Astrocyte (in vitro differentiated cells and primary cell): ENCODE data around the gene MTARC2. TPM values are rescaled to one million over a fixed set of nuclear protein-coding genes. Genes with fewer than 3 reads are reported as not detected.

Source experiments
- DNase-seq: peaks from one replicate; pipeline ENCODE4 v3.0.0-alpha.2; 2010; ENCODE audit warnings: low read depth
- FAIRE-seq: peaks from 2 replicates; lab custom pipeline; 2011; peaks lifted over from hg19 to GRCh38; lab: Jason Lieb, UNC
- H2AFZ ChIP-seq: 2 replicates; pipeline ENCODE4 v1.6.0; 2012; ENCODE audit warnings: low read depth, low read length, inconsistent platforms
- H3K27ac ChIP-seq: 2 replicates; pipeline ENCODE4 v1.5.1; 2011; ENCODE audit warnings: low read depth, low read length, inconsistent platforms
- H3K27me3 ChIP-seq: 2 replicates; pipeline ENCODE4 v1.6.0; 2011; ENCODE audit warnings: low read length, inconsistent platforms; ENCODE audit not compliant: insufficient read depth
- H3K36me3 ChIP-seq: 2 replicates; pipeline ENCODE4 v1.5.1; 2011; ENCODE audit warnings: low read length, inconsistent platforms; ENCODE audit not compliant: insufficient read depth
- H3K4me1 ChIP-seq: 2 replicates; pipeline ENCODE4 v1.5.1; 2011; ENCODE audit warnings: low read length, inconsistent platforms; ENCODE audit not compliant: insufficient read depth
- H3K4me2 ChIP-seq: 2 replicates; pipeline ENCODE4 v1.6.0; 2012; ENCODE audit warnings: low read length, inconsistent platforms
- H3K4me3 ChIP-seq: 2 replicates; pipeline ENCODE4 v1.5.1; 2011; ENCODE audit warnings: low read depth, mild to moderate bottlenecking, low read length, inconsistent platforms; ENCODE audit not compliant: insufficient read depth
- H3K79me2 ChIP-seq: 2 replicates; pipeline ENCODE4 v1.6.0; 2012; ENCODE audit warnings: mild to moderate bottlenecking, low read length, inconsistent platforms; ENCODE audit not compliant: insufficient read depth
- H3K9ac ChIP-seq: 2 replicates; pipeline ENCODE4 v1.6.0; 2012; ENCODE audit warnings: mild to moderate bottlenecking, low read length, inconsistent platforms
- H3K9me3 ChIP-seq: 2 replicates; pipeline ENCODE4 v1.5.1; 2012; ENCODE audit warnings: low read depth, mild to moderate bottlenecking, low read length, inconsistent platforms; ENCODE audit not compliant: insufficient read depth
- H4K20me1 ChIP-seq: 2 replicates; pipeline ENCODE4 v1.6.0; 2012; ENCODE audit warnings: low read length, inconsistent platforms; ENCODE audit not compliant: insufficient read depth
- H3K27ac Mint-ChIP-seq: one replicate; pipeline ENCODE4 v1.8.0; 2021; ENCODE audit warnings: mild to moderate bottlenecking, mixed read lengths; ENCODE audit not compliant: unreplicated experiment
- H3K27me3 Mint-ChIP-seq: one replicate; pipeline ENCODE4 v1.8.0; 2021; ENCODE audit warnings: low read depth, mixed read lengths; ENCODE audit not compliant: unreplicated experiment
- H3K36me3 Mint-ChIP-seq: one replicate; pipeline ENCODE4 v1.8.0; 2021; ENCODE audit warnings: low read depth, mixed read lengths; ENCODE audit not compliant: unreplicated experiment
- H3K4me1 Mint-ChIP-seq: one replicate; pipeline ENCODE4 v1.8.0; 2021; ENCODE audit warnings: low read depth, mixed read lengths; ENCODE audit not compliant: unreplicated experiment
- H3K4me3 Mint-ChIP-seq: one replicate; pipeline ENCODE4 v1.8.0; 2021; ENCODE audit warnings: mild to moderate bottlenecking, moderate library complexity, mixed read lengths; ENCODE audit not compliant: unreplicated experiment
- H3K9me3 Mint-ChIP-seq: one replicate; pipeline ENCODE4 v1.8.0; 2021; ENCODE audit warnings: mild to moderate bottlenecking, mixed read lengths; ENCODE audit not compliant: unreplicated experiment
- EZH2 ChIP-seq: IDR thresholded peaks from 2 replicates; pipeline ENCODE4 v1.6.1; 2012; ENCODE audit warnings: mild to moderate bottlenecking, low read length, inconsistent platforms; ENCODE audit not compliant: insufficient read depth
- total RNA-seq: library from RNA; stranded (reverse); gene quantifications from 2 replicates; pipeline ENCODE4 v1.2.1, GENCODE V29; 2021
- TF ChIP-seq, protein P1 (sequence below): IDR thresholded peaks from 2 replicates; pipeline ENCODE4 v1.5.1; 2011; ENCODE audit warnings: low read depth, mild to moderate bottlenecking, inconsistent platforms, low read length, moderate library complexity; ENCODE audit not compliant: insufficient read depth

The MTARC2 gene
- total RNA-seq, 1 donor from 2014 or later, result 3.1 TPM

DNA sequence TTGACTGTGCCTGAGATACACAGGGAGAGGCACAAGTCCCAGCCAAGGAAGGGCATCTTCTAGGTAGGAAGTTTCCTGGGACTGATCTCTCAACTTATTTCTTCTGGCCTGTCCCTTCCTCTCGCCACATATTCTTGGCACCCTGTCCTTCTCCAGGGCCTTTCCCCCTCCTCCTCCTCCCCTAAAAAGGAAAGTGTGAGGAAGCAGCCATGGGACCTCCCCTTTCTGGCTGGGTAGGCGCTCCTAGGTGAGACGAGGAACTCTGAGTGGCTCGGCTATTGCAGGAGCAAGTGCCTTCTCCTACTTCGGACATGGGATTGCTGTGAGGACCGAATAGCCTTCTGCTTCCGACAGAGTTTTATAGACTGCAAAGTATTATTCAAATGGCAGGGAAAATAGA, 15.5 kb upstream of the MTARC2 start:
- Histone ChIP-seq H4K20me1 (no peaks in the 10 kb centered on the region), H3K27ac (no peak overlapping the region), H3K9ac (no peak overlapping the region), H3K27me3 (no peaks in the 10 kb centered on the region), H3K4me2 (peak overlapping the region; percentile 57), H2AFZ (peak overlapping the region; percentile 20), H3K4me1 (peaks cover 16% of the 10 kb centered on the region), H3K79me2 (no peaks in the 10 kb centered on the region), H3K4me3 (peak overlapping the region; percentile 11), H3K36me3 (no peaks in the 10 kb centered on the region), H3K9me3 (no peaks in the 10 kb centered on the region)
- Mint-ChIP-seq H3K36me3 (no peaks in the 10 kb centered on the region), H3K4me3 (no peak overlapping the region), H3K4me1 (peaks cover 15% of the 10 kb centered on the region), H3K27ac (no peak overlapping the region), H3K27me3 (no peaks in the 10 kb centered on the region), H3K9me3 (peaks cover 3% of the 10 kb centered on the region)
- DNase-seq (no peak), FAIRE-seq (no peak)
- no peak for TF ChIP-seq EZH2
- TF ChIP-seq, protein P1, sequence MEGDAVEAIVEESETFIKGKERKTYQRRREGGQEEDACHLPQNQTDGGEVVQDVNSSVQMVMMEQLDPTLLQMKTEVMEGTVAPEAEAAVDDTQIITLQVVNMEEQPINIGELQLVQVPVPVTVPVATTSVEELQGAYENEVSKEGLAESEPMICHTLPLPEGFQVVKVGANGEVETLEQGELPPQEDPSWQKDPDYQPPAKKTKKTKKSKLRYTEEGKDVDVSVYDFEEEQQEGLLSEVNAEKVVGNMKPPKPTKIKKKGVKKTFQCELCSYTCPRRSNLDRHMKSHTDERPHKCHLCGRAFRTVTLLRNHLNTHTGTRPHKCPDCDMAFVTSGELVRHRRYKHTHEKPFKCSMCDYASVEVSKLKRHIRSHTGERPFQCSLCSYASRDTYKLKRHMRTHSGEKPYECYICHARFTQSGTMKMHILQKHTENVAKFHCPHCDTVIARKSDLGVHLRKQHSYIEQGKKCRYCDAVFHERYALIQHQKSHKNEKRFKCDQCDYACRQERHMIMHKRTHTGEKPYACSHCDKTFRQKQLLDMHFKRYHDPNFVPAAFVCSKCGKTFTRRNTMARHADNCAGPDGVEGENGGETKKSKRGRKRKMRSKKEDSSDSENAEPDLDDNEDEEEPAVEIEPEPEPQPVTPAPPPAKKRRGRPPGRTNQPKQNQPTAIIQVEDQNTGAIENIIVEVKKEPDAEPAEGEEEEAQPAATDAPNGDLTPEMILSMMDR, result no peak

DNA sequence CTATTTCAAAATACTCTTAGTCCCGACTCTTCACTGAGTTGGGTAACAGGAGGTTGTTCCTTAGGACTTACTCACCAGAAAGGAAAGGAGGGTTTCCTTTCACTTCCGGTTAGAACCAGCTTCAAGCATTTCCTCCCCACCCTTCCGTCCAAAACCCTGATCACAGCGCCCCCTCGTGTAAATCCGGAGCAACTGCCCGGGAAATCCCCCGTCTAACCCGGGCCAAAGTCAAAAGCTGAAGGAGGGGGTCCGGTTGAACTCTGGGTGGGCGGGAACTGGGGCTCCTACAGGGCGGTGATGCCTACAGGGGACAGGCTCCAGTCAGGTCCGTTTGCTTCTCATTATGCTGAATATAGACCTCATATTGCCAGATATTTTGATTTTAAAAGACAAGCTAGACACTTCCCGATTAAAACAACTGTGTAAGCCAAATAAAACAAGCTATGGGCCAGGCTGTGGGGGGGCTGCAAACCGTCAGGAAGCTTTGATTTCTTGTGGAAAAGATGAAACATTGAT, 15.0 kb upstream of the MTARC2 start:
- Histone ChIP-seq H3K4me2 (peak overlapping the region; percentile 57), H2AFZ (peak overlapping the region; percentile 20)

More for the DNA sequence above, 15.0 kb upstream of the MTARC2 start:
- peak overlapping the region; percentile 11 for H3K4me3 ChIP-seq
- DNase-seq (peak; percentile 66), FAIRE-seq (peak; percentile 81)
- peaks cover 15% of the 10 kb centered on the region for H3K4me1 Mint-ChIP-seq
- H3K9me3 ChIP-seq, result no peaks in the 10 kb centered on the region
- no peaks in the 10 kb centered on the region for H4K20me1 ChIP-seq
- no peak for TF ChIP-seq EZH2
- TF ChIP-seq, protein P1, result peak; percentile 70
- no peak overlapping the region for H3K9ac ChIP-seq
- no peaks in the 10 kb centered on the region for H3K79me2 ChIP-seq
- no peak overlapping the region for H3K27ac Mint-ChIP-seq
- H3K4me3 Mint-ChIP-seq, result no peak overlapping the region
- no peaks in the 10 kb centered on the region for H3K36me3 ChIP-seq
- peaks cover 16% of the 10 kb centered on the region for H3K4me1 ChIP-seq
- peak overlapping the region; percentile 6 for H3K27ac ChIP-seq
- H3K9me3 Mint-ChIP-seq, result peaks cover 3% of the 10 kb centered on the region
- H3K27me3 ChIP-seq, result no peaks in the 10 kb centered on the region
- no peaks in the 10 kb centered on the region for H3K27me3 Mint-ChIP-seq
- H3K36me3 Mint-ChIP-seq, result no peaks in the 10 kb centered on the region
